ENCODE data around the gene CAP2. TPM values are rescaled to one million over a fixed set of nuclear protein-coding genes. Genes with fewer than 3 reads are reported as not detected.

CAP2 gene
- total RNA-seq, 2 donors from 2014 or later, result 2.7 to 10.4 TPM

- H3K27me3 ChIP-seq, result no peaks in the 10 kb centered on the region
- no peak for TF ChIP-seq CTCF (IDR thresholded peaks at IDR 0.05)
- no peaks in the 10 kb centered on the region for H3K36me3 ChIP-seq
- intact Hi-C loops (cut with DNase I), result no loop called here
- H3K9ac ChIP-seq (ENCODE audit: low read depth in 2 of 2, low read length in 2 of 2), result no peak overlapping the region
- H3K9me3 ChIP-seq, result no peaks in the 10 kb centered on the region
- no peak overlapping the region for H3K4me3 ChIP-seq
- H3K27ac ChIP-seq, result no peak overlapping the region
- no peaks in the 10 kb centered on the region for H3K4me1 ChIP-seq
- DNase-seq, result no peak
Observed at GRCh38 chr6:17458966-17459365, 65.6 kb downstream of the CAP2 start.

- Histone ChIP-seq H3K27me3 (no peaks in the 10 kb centered on the region), H3K27ac (no peak overlapping the region), H3K36me3 (no peaks in the 10 kb centered on the region), H3K9ac (ENCODE audit: low read depth in 2 of 2, low read length in 2 of 2) (no peak overlapping the region), H3K4me1 (no peaks in the 10 kb centered on the region), H3K4me3 (no peak overlapping the region), H3K9me3 (no peaks in the 10 kb centered on the region)
- intact Hi-C loops (cut with DNase I), result loop anchor here (10.0 kb wide), 1 partner anchor 124 kb away; no protein-coding TSS in a partner anchor
- TF ChIP-seq CTCF (IDR thresholded peaks at IDR 0.05), result no peak
- no peak for DNase-seq
Observed at GRCh38 chr6:17460862-17461261, 67.5 kb downstream of the CAP2 start.

- H3K4me3 ChIP-seq, result no peak overlapping the region
- H3K9me3 ChIP-seq, result no peaks in the 10 kb centered on the region
- H3K27ac ChIP-seq, result no peak overlapping the region
- H3K27me3 ChIP-seq, result no peaks in the 10 kb centered on the region
- intact Hi-C loops (cut with DNase I), result loop anchor here (10.0 kb wide), 1 partner anchor 119 kb away; no protein-coding TSS in a partner anchor
- DNase-seq, result no peak
- no peaks in the 10 kb centered on the region for H3K4me1 ChIP-seq
- H3K9ac ChIP-seq (ENCODE audit: low read depth in 2 of 2, low read length in 2 of 2), result no peak overlapping the region
- H3K36me3 ChIP-seq, result no peaks in the 10 kb centered on the region
- no peak for TF ChIP-seq CTCF (IDR thresholded peaks at IDR 0.05)
Observed at GRCh38 chr6:17466147-17466546, 72.8 kb downstream of the CAP2 start.

DNA sequence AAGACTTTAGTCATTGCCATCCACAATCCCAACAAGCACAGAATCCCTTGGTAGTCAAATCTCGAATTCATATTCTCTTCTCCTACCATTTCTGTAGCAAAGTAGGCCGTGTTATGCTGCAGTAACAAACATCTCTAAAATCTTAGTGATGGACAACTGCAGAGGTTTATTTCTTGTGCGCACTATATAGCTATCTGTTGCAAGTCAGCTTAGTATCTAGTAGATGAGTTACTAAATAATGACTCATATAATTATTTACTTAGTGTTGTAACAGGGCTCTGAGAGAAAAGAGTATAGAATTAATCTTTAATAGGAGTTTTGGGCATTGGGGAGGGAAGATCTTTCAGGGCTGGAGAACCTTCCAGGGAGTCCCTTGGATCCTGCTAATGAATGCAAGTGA is 73.3 kb downstream of the CAP2 start:
- TF ChIP-seq CTCF (IDR thresholded peaks at IDR 0.05), result no peak
- DNase-seq, result no peak
- no peak overlapping the region for H3K27ac ChIP-seq
- intact Hi-C loops (cut with DNase I), result loop anchor here (10.0 kb wide), 1 partner anchor 118 kb away; no protein-coding TSS in a partner anchor
- no peaks in the 10 kb centered on the region for H3K36me3 ChIP-seq
- no peaks in the 10 kb centered on the region for H3K4me1 ChIP-seq
- no peaks in the 10 kb centered on the region for H3K9me3 ChIP-seq
- H3K9ac ChIP-seq (ENCODE audit: low read depth in 2 of 2, low read length in 2 of 2), result no peak overlapping the region
- no peak overlapping the region for H3K4me3 ChIP-seq
- H3K27me3 ChIP-seq, result no peaks in the 10 kb centered on the region

DNA sequence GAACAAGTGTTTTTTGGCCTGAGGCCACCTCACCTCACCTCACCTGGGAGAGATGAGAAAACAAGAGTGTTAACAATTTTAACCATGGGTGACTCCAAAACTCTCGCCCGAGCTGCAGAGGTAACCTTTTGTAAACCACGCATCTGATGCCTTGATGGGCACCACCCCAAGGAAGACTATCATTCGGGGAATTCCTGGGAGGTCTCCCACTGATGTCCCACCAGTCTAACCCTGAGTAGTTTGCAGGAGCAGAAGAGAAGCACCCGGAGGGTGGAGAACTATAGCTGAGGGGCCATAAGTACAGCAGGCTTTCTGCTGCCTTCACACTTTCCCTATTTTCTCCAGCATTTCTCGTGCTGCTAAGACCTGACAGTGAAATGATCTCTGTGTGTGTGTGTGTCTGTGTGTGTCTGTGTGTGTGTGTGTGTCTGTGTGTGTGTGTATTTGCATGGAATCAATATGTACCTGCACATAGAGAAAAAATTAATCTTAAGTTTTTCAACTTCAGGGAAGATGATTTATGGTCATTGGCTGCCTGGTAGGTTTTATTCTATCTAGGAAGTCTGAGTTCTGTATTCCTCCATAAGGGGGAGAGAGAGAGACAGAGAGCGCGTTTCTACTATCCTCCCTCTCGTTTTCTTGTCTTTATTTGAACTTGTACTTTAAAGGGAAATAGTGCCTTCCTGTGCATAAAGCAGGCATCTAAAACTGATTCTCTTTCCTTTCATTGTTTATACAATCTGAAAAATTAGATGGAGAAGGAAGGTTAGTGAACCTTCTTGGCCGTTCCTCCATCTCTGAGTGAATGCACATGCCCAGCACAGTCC is 75.8 kb downstream of the CAP2 start:
- Histone ChIP-seq H3K4me3 (no peak overlapping the region), H3K4me1 (peaks cover 5% of the 10 kb centered on the region), H3K9me3 (no peaks in the 10 kb centered on the region), H3K9ac (ENCODE audit: low read depth in 2 of 2, low read length in 2 of 2) (no peak overlapping the region), H3K27ac (no peak overlapping the region), H3K27me3 (no peaks in the 10 kb centered on the region), H3K36me3 (no peaks in the 10 kb centered on the region)
- no peak for DNase-seq
- intact Hi-C loops (cut with DNase I), result loop anchor here (10.0 kb wide), 1 partner anchor 116 kb away; no protein-coding TSS in a partner anchor
- no peak for TF ChIP-seq CTCF (IDR thresholded peaks at IDR 0.05)
